ENCODE measurements around the gene ZNF212.
"Not testable (repeated sequence)": the region's sequence is repeated elsewhere in the genome, so short reads cannot be mapped to it uniquely, and the experiment has no call there.

DNA sequence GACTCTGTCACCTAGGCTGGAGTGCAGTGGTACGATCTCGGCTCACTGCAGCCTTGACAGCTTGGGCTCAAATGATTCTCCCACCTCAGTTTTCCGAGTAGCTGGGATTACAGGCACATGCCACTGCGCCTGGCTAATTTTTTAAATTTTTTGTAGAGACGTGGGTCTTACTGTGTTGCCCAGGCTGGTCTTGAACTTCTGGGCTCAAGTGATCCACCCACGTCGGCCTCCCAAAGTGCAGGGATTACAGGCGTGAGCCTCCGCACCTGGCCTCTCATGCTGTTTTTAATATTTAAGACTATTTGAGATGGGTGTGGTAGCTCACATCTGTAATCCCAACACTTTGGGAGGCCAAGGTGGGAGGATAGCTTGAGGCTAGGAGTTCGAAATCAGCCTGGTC lies 12.1 kb downstream of the ZNF212 start:
- TF ChIP-seq, protein P1, sequence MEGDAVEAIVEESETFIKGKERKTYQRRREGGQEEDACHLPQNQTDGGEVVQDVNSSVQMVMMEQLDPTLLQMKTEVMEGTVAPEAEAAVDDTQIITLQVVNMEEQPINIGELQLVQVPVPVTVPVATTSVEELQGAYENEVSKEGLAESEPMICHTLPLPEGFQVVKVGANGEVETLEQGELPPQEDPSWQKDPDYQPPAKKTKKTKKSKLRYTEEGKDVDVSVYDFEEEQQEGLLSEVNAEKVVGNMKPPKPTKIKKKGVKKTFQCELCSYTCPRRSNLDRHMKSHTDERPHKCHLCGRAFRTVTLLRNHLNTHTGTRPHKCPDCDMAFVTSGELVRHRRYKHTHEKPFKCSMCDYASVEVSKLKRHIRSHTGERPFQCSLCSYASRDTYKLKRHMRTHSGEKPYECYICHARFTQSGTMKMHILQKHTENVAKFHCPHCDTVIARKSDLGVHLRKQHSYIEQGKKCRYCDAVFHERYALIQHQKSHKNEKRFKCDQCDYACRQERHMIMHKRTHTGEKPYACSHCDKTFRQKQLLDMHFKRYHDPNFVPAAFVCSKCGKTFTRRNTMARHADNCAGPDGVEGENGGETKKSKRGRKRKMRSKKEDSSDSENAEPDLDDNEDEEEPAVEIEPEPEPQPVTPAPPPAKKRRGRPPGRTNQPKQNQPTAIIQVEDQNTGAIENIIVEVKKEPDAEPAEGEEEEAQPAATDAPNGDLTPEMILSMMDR (IDR thresholded peaks at IDR 0.05; ENCODE audit: poor library complexity, severe bottlenecking), result not testable (repeated sequence)
- not testable (repeated sequence) for TF ChIP-seq MXI1 (conservative IDR thresholded peaks at IDR 0.05; ENCODE audit: poor library complexity, severe bottlenecking); SMC3 (conservative IDR thresholded peaks at IDR 0.05; ENCODE audit: poor library complexity)

Data from neural cell (in vitro differentiated cells).